ENCODE measurements around the gene LIMS1.

LIMS1 gene

DNA sequence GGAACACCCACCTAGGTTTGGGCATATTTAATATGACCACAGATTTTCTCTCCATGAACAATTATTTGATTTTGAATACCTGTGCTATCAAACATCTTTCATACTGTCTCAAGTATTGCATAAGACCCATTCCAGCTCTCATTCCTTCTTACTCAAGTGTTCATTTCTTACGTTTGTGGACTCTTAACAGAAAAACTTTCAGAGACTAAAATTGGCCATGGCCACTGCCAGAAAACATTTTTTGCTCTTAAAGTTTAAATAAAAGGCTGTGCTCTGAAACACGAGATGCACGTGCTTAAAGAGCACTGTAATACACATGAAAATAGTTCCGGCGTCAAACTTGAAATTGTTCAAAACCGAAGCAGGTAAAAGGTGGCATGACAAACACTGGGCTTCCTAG, 89.3 kb downstream of the LIMS1 start:
- ChIA-PET POLR2A (no interaction called here), CTCF (interaction anchor here (0.8 to 8.9 kb wide), 4 partner anchors 12 to 20 kb away, joined by 3 to 121 read pairs (median 15); no protein-coding TSS in a partner anchor)
- TF ChIP-seq, protein P1, sequence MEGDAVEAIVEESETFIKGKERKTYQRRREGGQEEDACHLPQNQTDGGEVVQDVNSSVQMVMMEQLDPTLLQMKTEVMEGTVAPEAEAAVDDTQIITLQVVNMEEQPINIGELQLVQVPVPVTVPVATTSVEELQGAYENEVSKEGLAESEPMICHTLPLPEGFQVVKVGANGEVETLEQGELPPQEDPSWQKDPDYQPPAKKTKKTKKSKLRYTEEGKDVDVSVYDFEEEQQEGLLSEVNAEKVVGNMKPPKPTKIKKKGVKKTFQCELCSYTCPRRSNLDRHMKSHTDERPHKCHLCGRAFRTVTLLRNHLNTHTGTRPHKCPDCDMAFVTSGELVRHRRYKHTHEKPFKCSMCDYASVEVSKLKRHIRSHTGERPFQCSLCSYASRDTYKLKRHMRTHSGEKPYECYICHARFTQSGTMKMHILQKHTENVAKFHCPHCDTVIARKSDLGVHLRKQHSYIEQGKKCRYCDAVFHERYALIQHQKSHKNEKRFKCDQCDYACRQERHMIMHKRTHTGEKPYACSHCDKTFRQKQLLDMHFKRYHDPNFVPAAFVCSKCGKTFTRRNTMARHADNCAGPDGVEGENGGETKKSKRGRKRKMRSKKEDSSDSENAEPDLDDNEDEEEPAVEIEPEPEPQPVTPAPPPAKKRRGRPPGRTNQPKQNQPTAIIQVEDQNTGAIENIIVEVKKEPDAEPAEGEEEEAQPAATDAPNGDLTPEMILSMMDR (IDR thresholded peaks at IDR 0.05; ENCODE audit: control extremely low read depth, extremely low read depth, low read depth, missing control alignments) = no peak
- DNase-seq (ENCODE audit: extremely low spot score) = no peak

DNA sequence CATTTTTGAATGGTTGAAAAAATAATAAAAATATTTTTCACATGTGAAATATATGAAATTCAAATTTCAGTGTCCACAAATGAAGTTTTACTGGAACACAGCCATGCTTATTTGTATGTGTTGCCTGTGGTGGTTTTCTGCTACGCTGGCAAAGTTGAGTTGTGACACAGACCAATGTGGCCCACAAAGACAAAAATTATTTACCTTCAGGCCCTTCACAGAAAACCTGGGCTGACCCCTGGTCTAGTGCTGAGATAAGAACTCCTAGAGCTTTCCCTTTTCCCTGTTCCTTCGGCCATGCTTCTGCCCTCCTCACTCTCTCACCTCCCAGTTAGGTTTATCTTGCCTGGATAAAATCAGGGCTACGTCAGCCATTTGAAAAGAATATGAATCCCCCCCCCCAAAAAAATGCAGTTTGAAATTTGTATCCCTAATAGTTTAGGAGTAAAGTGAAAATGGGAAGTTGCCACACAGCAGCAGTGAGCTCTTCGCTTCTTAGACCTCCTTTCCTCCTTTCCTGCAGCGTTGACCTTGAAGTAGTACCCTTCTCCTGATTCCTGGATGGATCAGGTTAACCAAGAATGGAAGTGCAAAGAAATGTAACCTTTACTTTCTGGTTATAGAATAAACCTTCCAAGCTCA, 91.0 kb downstream of the LIMS1 start:
- POLR2A ChIA-PET = no interaction called here
- TF ChIP-seq, protein P1 (IDR thresholded peaks at IDR 0.05; ENCODE audit: control extremely low read depth, extremely low read depth, low read depth, missing control alignments) = no peak
- CTCF ChIA-PET = interaction anchor here (0.9 to 8.9 kb wide), 6 partner anchors 10 to 41 kb away, joined by 3 to 121 read pairs (median 6); no protein-coding TSS in a partner anchor
- DNase-seq (ENCODE audit: extremely low spot score) = no peak

DNA sequence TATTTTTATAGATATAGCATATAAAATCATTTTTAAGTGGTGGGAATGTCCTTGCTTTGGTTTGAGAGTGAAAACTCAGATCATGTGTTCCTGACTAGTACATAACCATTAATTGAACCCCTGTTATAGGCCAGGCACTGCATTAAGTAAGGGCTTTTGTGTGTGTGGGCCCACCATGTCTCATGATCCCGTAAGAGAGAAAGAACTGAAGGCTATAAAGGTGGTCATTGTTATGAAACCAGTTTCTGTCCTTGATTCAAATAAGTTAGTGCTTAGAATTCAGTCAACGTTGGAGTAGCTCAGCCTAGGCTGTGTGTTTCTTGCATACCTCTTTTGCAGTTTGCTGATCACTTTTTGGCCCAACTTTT, 91.5 kb downstream of the LIMS1 start:
- CTCF ChIA-PET = interaction anchor here (0.9 to 8.9 kb wide), 5 partner anchors 10 to 42 kb away, joined by 3 to 121 read pairs (median 7); no protein-coding TSS in a partner anchor
- POLR2A ChIA-PET = no interaction called here
- no peak for DNase-seq (ENCODE audit: extremely low spot score)
- TF ChIP-seq, protein P1 (IDR thresholded peaks at IDR 0.05; ENCODE audit: control extremely low read depth, extremely low read depth, low read depth, missing control alignments) = no peak

DNA sequence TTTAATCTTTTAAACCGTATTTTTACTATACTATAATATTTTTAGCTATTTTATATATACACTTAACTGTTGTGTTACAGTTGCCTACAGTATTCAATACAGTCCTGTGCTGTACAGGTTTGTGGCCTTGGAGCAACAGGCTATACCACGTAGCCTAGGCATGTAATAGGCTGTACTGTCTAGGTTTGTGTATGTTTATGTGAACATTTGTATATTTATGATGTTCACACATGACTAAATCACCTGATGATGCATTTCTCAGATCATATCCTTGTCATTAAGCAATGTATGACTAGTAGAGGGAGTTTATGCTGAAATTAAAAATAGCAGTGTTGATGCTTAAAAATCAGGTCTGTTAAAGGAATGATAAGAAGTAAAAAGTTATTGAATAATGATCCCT, 92.7 kb downstream of the LIMS1 start:
- POLR2A ChIA-PET = no interaction called here
- CTCF ChIA-PET = interaction anchor here (1.5 to 8.9 kb wide), 2 partner anchors 9 to 14 kb away, joined by 4 to 121 read pairs; no protein-coding TSS in a partner anchor
- no peak for DNase-seq (ENCODE audit: extremely low spot score)
- TF ChIP-seq, protein P1 (IDR thresholded peaks at IDR 0.05; ENCODE audit: control extremely low read depth, extremely low read depth, low read depth, missing control alignments) = no peak

DNA sequence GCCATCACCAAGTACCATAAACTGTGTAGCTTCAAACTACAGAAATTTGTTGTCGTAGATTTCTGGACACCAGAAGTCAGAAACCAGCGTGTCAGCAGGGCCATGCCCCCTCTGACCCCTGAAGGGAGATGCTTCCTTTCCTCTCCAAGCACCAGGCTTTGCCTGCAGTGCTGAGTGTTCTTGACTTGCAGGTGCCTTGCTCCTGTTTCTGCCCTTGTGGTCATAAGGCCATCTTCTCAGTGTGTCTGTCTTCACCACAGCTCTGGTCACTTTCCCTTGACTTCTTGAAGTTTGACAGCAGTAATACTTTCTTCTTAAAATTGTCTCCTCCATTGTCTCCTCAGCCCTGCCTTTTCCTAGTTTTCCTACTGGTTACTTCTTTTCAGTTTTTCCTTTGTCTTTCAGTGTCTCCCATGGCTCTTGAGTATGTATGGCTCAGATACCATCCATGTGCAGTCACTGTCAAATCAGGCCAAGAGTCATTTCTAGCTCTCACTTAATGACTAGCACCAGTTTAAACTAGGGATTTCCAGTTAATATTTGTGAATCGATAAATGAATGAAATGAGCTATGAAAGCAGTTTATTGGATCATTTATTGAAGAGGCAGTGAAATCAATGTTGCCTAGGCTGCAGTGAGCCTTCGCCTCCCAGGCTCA, 93.8 kb downstream of the LIMS1 start:
- POLR2A ChIA-PET = no interaction called here
- TF ChIP-seq, protein P1 (IDR thresholded peaks at IDR 0.05; ENCODE audit: control extremely low read depth, extremely low read depth, low read depth, missing control alignments) = no peak
- no peak for DNase-seq (ENCODE audit: extremely low spot score)
- CTCF ChIA-PET = interaction anchor here (1.0 to 2.5 kb wide), 7 partner anchors 9 to 44 kb away, joined by 3 to 24 read pairs (median 4); no protein-coding TSS in a partner anchor

DNA sequence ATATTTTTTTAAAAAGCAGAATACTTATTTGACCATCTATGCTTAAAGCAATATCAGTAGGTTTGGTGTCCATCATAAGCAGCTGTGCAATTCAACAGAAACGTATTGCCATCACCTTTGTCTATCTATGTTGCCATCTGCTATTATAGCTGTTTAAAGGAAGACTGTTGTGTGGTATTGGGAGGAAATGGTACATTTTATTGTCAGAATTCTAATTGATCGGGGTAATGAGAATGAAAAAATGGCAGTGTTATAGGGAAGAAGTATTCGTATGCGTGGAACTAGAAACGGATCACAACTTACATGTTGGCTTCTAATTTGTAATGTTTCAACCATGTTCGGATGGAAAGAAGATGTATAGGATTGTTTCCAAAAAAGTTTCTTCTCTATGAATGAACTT, 94.7 kb downstream of the LIMS1 start:
- ChIA-PET CTCF (interaction anchor here (0.9 to 2.5 kb wide), 10 partner anchors 8 to 45 kb away, joined by 3 to 24 read pairs (median 4); no protein-coding TSS in a partner anchor), POLR2A (no interaction called here)

More for the DNA sequence above, 94.7 kb downstream of the LIMS1 start:
- no peak for DNase-seq (ENCODE audit: extremely low spot score)
- TF ChIP-seq, protein P1 (IDR thresholded peaks at IDR 0.05; ENCODE audit: control extremely low read depth, extremely low read depth, low read depth, missing control alignments) = no peak
